Measurements from ENCODE around the gene WNK2.

WNK2 gene

DNA sequence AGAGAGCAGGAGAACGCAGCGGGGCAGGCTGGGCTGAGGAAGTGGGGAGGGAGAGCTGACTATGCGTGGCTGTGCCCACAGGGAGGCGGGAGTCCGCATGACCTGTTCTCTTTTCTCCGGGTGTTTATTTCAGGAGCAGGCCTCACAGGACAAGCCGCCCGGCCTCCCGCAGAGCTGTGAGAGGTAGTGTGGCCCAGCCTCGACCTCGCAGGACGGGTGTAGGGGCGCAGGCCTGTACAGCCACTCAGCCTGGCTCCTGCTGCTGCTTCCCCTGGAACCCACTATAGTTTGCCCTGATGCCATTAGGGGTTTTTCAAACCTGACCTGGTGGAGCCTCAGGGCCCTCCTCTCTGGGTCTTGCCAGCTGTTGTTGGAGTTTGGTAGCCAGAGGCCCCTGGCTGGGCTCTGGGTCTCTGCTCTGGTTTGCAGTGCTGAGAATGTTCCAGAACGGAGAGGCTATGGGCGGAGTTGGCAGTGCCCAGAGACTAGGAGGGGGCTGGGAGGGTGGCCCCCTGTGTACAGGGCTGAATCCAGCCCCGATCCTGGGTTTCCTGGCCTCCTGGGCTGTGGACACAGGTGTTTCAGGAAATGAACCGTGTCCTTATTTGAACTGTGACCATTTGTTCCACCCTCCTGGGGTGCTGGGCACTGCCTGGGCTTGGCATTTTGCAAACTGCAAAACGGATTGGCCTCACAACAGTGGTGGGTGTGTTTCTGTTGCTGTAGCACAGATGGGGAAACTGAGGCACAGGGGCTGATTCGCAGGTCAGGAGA, 78.8 kb downstream of the WNK2 start:
- Histone ChIP-seq H3K4me3 (ENCODE audit: low read length) (no peak overlapping the region), H3K9me3 (ENCODE audit: insufficient read depth, low read depth, low read length) (no peaks in the 10 kb centered on the region), H3K9ac (ENCODE audit: low read depth, low read length) (no peak overlapping the region), H3K27me3 (ENCODE audit: insufficient read depth, low read length) (no peaks in the 10 kb centered on the region), H3K27ac (ENCODE audit: low read length) (no peak overlapping the region), H3K36me3 (ENCODE audit: insufficient read depth, low read depth, low read length) (peaks cover 10% of the 10 kb centered on the region; the same call in 1 of the 2 replicates), H3K4me1 (ENCODE audit: insufficient read depth, low read length) (no peaks in the 10 kb centered on the region)

DNA sequence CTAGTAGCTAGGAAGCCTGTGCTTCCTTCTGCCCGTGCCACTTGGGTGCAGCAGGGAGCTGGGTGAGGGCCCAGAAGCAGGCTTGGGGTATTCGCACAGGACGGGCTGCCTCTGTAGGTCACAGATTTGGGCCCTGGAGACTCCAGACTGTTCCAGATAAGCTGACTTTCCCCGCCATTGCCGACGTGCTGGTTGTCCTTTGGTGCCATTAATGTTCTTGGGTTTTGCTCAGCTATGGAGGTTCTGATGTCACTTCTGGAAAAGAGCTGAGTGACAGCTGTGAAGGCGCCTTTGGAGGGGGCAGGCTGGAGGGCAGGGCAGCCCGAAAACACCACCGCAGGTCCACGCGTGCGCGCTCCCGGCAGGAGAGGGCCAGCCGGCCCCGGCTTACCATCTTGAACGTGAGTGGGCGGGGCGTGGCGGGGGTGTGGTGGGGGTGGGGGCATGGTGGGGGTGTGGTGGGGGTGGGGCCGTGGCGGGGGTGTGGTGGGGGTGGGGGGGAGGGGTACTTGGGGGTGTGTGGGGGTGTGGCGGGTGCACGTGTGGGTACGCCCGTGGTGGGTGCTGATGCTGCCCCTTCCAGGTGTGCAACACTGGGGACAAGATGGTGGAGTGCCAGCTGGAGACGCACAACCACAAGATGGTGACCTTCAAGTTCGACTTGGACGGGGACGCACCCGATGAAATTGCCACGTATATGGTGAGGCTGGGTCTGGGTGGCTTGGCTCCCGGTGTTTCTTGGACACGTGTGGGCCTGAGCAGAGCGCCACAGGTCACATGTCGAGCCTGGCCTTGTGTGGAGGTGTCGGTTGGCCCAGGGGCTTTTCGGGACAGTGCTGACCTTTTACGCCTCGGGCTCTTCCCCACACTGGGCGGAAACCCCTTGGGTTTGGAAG, 79.6 kb downstream of the WNK2 start:
- Histone ChIP-seq H3K27me3 (ENCODE audit: insufficient read depth, low read length) (no peaks in the 10 kb centered on the region), H3K4me3 (ENCODE audit: low read length) (no peak overlapping the region), H3K4me1 (ENCODE audit: insufficient read depth, low read length) (no peaks in the 10 kb centered on the region), H3K36me3 (ENCODE audit: insufficient read depth, low read depth, low read length) (peaks cover 10% of the 10 kb centered on the region; the same call in 1 of the 2 replicates), H3K9ac (ENCODE audit: low read depth, low read length) (no peak overlapping the region), H3K27ac (ENCODE audit: low read length) (no peak overlapping the region), H3K9me3 (ENCODE audit: insufficient read depth, low read depth, low read length) (no peaks in the 10 kb centered on the region)

DNA sequence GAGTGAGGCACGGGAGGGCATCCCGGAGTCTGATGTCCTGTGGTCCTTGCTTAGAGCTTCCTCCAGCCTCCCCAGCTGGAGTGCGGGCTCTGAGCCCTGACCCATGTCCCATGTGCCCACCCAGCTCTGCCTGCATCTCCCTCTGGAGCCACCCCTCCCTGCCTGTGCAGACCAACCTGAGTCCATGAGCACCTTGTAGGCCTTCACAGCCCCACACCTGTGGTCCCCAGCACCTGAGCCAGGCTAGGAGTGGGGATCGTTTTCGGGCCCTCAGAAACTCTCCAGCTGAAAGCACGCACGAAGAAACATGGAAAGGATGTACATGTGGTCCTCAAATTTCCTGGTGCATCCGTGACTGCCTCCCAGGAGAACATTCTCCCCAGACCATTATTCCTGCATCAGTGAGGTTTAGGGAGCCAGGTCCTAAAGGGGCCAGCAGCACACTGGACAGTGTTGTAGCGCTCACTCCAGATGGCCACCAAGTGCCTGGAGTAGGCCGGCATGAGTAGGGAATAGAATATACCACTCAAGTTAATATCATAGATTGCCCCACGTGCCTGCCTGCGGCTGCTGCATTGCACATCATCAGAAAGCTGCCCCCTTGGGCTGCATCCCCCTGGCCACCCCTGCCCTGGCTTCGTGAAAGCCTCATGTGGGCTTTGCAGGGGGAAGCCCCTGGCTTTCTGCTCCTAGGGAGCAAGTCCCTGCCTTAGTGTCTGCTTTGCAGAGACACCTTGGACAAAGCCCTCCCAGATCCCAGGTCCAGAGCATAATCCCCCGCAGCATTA, 80.6 kb downstream of the WNK2 start:
- Histone ChIP-seq H3K36me3 (ENCODE audit: insufficient read depth, low read depth, low read length) (peaks cover 18% of the 10 kb centered on the region; the same call in 1 of the 2 replicates), H3K9ac (ENCODE audit: low read depth, low read length) (no peak overlapping the region), H3K4me3 (ENCODE audit: low read length) (no peak overlapping the region), H3K9me3 (ENCODE audit: insufficient read depth, low read depth, low read length) (no peaks in the 10 kb centered on the region), H3K27ac (ENCODE audit: low read length) (no peak overlapping the region), H3K27me3 (ENCODE audit: insufficient read depth, low read length) (no peaks in the 10 kb centered on the region), H3K4me1 (ENCODE audit: insufficient read depth, low read length) (no peaks in the 10 kb centered on the region)

DNA sequence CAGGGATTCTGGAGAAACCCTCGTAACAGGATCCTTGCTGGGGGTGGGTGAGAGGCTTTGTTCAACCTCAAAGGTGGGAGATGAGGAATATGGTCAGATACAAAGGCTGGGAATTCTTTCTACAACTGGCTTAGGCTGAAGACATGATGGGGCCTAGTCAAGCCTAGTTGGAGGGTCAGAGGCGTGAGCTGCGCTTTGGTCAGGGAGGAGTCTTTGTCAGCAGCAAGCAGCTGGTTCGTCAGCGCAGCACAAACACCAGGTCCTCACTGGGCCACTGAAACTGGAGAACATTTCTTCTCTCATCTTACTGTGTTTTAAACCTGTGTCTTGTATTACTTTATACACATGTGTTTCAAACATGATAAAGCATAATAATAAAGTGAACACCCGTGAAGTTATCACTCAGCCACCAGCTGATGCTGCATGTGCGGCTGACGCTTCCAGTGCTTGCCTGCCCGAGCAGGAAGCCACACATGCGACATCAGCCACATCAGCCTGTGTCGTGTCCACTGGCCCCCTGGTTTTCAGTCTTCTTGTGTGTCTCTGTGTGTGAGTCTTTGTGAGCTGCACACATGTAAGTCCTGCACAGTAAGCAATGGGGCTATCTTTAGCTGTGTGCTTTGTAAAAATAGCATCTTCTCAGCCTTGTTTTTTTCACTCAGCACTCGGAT, 81.5 kb downstream of the WNK2 start:
- Histone ChIP-seq H3K36me3 (ENCODE audit: insufficient read depth, low read depth, low read length) (peaks cover 27% of the 10 kb centered on the region), H3K9ac (ENCODE audit: low read depth, low read length) (no peak overlapping the region), H3K27me3 (ENCODE audit: insufficient read depth, low read length) (no peaks in the 10 kb centered on the region), H3K4me3 (ENCODE audit: low read length) (no peak overlapping the region), H3K4me1 (ENCODE audit: insufficient read depth, low read length) (no peaks in the 10 kb centered on the region), H3K27ac (ENCODE audit: low read length) (no peak overlapping the region), H3K9me3 (ENCODE audit: insufficient read depth, low read depth, low read length) (no peaks in the 10 kb centered on the region)

DNA sequence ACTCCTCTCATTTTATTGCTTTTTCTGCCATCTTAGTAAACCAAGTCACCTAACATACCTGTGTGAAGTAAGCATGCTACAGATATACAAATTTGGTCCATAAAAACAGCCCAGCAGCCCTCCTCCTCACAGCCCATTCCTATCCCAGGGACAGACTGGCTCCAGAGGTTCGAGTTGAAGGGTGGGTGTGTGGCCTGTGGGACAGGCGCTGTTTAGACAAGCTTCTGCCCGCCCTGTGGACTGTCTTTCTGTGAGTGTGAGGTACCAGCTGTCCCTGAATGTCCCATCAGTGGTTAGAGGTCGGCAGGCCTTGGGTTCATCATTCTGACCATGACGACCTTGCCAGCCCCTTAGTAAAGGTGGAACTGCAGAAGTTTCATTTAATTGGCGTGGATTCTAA, 82.0 kb downstream of the WNK2 start:
- no peaks in the 10 kb centered on the region for H3K27me3 ChIP-seq (ENCODE audit: insufficient read depth, low read length)
- H3K4me1 ChIP-seq (ENCODE audit: insufficient read depth, low read length), result no peaks in the 10 kb centered on the region
- no peaks in the 10 kb centered on the region for H3K9me3 ChIP-seq (ENCODE audit: insufficient read depth, low read depth, low read length)
- no peak overlapping the region for H3K27ac ChIP-seq (ENCODE audit: low read length)
- peaks cover 33% of the 10 kb centered on the region for H3K36me3 ChIP-seq (ENCODE audit: insufficient read depth, low read depth, low read length)
- H3K9ac ChIP-seq (ENCODE audit: low read depth, low read length), result no peak overlapping the region
- H3K4me3 ChIP-seq (ENCODE audit: low read length), result no peak overlapping the region

DNA sequence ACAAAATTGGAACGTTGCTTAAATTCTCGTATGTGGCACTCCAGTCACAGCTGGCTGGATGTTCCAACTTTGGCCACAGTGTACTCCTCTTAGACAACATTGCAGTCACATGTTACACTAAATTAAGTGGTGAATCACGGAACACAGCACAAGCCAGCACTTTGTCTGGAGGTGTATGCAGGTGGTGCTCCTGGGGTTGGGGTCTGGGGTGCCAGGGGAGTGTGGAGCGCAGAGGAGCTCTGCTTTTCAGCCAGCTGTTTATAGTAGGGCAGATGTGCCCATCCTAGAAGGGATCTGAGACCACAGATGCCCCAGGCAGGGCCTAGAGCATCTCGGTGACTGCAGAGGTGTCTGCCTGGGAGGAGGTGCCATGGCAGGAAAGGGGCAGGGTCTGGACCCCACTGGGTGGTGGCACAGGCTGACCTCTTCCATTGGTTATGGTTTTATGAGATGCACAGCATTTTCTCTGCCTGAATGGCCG, 82.6 kb downstream of the WNK2 start:
- Histone ChIP-seq H3K27me3 (ENCODE audit: insufficient read depth, low read length) (no peaks in the 10 kb centered on the region), H3K9me3 (ENCODE audit: insufficient read depth, low read depth, low read length) (no peaks in the 10 kb centered on the region), H3K27ac (ENCODE audit: low read length) (no peak overlapping the region), H3K9ac (ENCODE audit: low read depth, low read length) (no peak overlapping the region), H3K4me1 (ENCODE audit: insufficient read depth, low read length) (no peaks in the 10 kb centered on the region), H3K4me3 (ENCODE audit: low read length) (no peak overlapping the region), H3K36me3 (ENCODE audit: insufficient read depth, low read depth, low read length) (peaks cover 35% of the 10 kb centered on the region)

DNA sequence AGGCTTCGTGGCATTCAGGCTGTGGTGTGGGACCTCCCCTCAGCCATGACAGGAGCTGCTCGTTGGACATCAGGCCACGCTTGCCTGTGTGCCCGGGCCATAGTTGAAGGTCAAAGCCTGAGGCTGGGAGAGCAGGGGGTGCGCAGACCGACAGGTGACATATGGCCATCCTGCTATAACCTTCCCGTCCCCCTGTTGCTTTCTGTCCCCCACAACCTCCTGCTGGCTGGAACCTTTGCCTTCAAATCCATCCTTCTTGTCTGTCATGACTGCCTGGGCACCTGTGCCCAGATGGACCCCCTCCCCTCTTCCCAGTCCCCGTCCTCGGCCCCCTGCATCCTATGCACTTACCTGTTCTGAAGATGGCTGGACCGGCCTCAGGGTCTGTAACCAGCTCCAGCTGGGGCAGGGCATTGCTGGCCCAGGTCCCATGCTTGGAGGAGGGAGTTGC, 83.2 kb downstream of the WNK2 start:
- Histone ChIP-seq H3K9me3 (ENCODE audit: insufficient read depth, low read depth, low read length) (no peaks in the 10 kb centered on the region), H3K27me3 (ENCODE audit: insufficient read depth, low read length) (no peaks in the 10 kb centered on the region), H3K4me3 (ENCODE audit: low read length) (no peak overlapping the region), H3K4me1 (ENCODE audit: insufficient read depth, low read length) (no peaks in the 10 kb centered on the region), H3K27ac (ENCODE audit: low read length) (no peak overlapping the region), H3K9ac (ENCODE audit: low read depth, low read length) (no peak overlapping the region), H3K36me3 (ENCODE audit: insufficient read depth, low read depth, low read length) (peaks cover 35% of the 10 kb centered on the region)

DNA sequence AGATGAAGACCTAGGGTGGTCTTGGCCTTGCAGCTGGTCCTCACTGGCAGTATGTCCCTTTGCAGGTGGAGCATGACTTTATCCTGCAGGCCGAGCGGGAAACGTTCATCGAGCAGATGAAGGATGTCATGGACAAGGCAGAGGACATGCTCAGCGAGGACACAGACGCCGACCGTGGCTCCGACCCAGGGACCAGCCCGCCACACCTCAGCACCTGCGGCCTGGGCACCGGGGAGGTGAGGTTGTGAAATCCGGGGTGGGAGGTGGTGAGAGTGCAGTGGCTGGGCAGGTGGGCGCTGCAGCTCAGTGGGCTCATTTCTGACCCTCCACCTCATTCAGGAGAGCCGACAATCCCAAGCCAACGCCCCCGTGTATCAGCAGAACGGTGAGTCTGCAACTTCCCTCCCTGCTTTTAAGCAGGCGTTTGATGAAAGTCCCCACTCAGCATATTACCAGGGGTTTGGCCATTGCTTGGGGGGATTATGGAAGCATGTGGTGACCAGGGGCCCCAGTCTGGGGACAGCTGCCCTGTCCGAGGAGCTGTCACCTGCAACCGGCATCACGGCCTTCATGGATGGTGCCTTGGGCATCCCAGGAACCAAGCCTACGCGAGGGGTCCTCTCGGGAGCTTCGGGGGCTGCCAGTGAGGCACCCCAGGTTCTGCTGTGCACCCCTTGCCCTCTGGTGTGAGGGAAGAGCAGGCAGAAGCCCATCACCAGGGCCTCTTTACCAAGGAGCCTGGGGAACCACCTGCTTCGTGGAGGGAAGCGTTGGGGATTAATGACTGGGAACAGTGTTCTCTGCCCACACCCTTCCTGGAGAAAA, 84.0 kb downstream of the WNK2 start:
- Histone ChIP-seq H3K36me3 (ENCODE audit: insufficient read depth, low read depth, low read length) (peaks cover 35% of the 10 kb centered on the region), H3K27me3 (ENCODE audit: insufficient read depth, low read length) (no peaks in the 10 kb centered on the region), H3K9me3 (ENCODE audit: insufficient read depth, low read depth, low read length) (no peaks in the 10 kb centered on the region), H3K27ac (ENCODE audit: low read length) (no peak overlapping the region), H3K9ac (ENCODE audit: low read depth, low read length) (no peak overlapping the region), H3K4me3 (ENCODE audit: low read length) (no peak overlapping the region), H3K4me1 (ENCODE audit: insufficient read depth, low read length) (no peaks in the 10 kb centered on the region)

DNA sequence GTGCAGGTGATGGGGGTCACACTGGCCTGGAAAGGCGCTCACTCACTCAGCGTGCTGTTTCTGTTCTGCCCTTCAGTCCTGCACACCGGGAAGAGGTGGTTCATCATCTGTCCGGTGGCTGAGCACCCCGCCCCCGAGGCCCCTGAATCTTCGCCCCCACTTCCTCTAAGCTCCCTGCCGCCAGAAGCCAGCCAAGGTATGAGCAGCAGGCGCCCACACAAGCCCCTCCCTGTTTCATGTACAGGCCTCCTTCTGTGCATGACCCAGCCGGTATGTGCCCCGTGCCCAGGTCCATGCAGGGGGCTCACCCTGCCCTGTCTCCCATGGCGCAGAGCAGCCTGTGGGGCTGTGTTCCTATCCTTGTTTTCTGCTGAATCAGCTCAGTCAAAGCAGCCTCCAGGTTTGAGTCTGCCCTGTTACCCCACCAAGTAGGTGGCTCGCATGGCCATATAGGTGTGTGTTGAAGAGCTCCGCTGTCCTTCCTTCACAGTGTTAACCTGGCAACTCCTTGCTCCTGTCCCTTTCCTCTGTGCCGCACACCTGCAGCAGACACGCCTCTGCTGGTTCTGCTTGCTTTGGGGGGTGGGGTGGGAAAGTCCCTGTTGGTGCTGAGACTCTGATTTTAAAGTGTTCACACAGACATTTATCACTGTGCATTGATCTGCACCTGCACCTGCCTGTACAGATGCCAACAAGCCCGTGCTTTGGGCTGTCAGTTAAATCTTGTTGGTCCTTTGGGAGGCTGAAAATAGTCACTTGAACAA, 84.8 kb downstream of the WNK2 start:
- Histone ChIP-seq H3K27me3 (ENCODE audit: insufficient read depth, low read length) (no peaks in the 10 kb centered on the region), H3K9ac (ENCODE audit: low read depth, low read length) (no peak overlapping the region), H3K4me3 (ENCODE audit: low read length) (no peak overlapping the region), H3K36me3 (ENCODE audit: insufficient read depth, low read depth, low read length) (peaks cover 35% of the 10 kb centered on the region), H3K4me1 (ENCODE audit: insufficient read depth, low read length) (no peaks in the 10 kb centered on the region), H3K27ac (ENCODE audit: low read length) (no peak overlapping the region), H3K9me3 (ENCODE audit: insufficient read depth, low read depth, low read length) (no peaks in the 10 kb centered on the region)

DNA sequence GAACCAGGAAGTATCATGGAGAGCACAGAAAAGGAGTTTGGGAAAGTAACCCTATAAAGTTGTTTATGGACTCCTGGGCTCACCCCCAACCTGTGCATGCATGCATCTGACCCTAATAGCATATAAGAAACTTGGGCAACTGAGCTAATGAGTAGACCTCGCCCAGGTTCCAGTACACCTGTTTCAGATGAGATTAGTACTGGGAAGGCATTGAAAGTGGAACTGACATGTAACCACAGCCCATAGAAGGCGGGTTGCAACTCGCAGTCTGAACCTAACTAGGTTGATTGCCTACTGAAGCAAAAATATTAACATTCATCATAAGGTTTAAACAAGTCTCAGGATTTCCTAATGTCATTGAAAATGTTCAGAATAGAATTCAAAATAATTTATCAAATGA, 87.0 kb downstream of the WNK2 start:
- no peak overlapping the region for H3K4me3 ChIP-seq (ENCODE audit: low read length)
- no peaks in the 10 kb centered on the region for H3K9me3 ChIP-seq (ENCODE audit: insufficient read depth, low read depth, low read length)
- H3K9ac ChIP-seq (ENCODE audit: low read depth, low read length), result no peak overlapping the region
- no peaks in the 10 kb centered on the region for H3K4me1 ChIP-seq (ENCODE audit: insufficient read depth, low read length)
- H3K36me3 ChIP-seq (ENCODE audit: insufficient read depth, low read depth, low read length), result peaks cover 26% of the 10 kb centered on the region
- no peak overlapping the region for H3K27ac ChIP-seq (ENCODE audit: low read length)
- no peaks in the 10 kb centered on the region for H3K27me3 ChIP-seq (ENCODE audit: insufficient read depth, low read length)
